Hepatic stellate cell (primary cell): ENCODE measurements around the gene MBNL1.
A peak's percentile ranks its signal among the peaks of the same experiment; 100 is the strongest.
"Not testable (repeated sequence)": the region's sequence is repeated elsewhere in the genome, so short reads cannot be mapped to it uniquely, and the experiment has no call there.

Source experiments
- DNase-seq: peaks from one replicate; pipeline ENCODE4 v3.0.0; 2011; ENCODE audit warnings: low spot score

Gene MBNL1

GRCh38 chr3:152379415-152380042 lies 110.8 kb downstream of the MBNL1 start:
- DNase-seq, result no peak

DNA sequence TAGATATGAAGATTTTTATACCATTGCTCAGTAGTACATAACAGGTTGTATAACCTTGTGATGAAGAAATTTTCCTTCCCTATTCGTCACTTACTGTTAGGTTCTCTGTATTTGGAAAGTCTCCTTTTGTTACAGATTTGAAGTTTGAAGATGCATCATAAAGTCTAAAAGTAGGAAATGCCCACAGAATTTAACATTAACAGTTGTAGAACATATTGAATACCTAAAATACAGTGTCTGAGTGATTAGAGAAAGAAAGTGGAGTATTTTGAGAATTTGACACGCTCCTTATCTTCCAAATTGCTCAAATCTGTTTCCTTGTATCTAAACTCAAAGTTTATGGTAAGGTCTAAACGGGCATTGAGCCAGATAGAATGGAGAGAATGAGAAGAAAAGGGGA lies 111.3 kb downstream of the MBNL1 start:
- DNase-seq, result no peak

DNA sequence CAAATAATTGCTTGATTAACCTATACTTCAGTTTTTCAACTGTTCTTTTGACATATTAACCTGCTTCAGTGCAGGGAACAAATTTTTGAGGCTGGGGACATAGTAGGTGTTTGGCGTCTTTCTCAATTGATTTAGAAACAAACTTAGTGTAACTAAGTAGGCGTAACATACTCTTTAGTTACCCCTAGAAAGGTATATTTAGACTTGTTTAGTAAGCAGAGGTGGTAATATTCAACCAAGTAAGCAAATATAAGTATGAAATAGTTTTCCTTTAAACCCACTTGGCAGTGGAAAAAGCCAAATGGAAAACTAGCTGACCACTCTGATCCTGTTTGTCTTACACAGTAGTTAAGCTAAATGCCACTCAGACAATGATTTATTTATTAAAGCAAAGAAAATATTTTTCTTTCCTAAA lies 113.2 kb downstream of the MBNL1 start:
- no peak for DNase-seq

- no peak for DNase-seq
Observed at GRCh38 chr3:152382312-152383135, 113.8 kb downstream of the MBNL1 start.

DNA sequence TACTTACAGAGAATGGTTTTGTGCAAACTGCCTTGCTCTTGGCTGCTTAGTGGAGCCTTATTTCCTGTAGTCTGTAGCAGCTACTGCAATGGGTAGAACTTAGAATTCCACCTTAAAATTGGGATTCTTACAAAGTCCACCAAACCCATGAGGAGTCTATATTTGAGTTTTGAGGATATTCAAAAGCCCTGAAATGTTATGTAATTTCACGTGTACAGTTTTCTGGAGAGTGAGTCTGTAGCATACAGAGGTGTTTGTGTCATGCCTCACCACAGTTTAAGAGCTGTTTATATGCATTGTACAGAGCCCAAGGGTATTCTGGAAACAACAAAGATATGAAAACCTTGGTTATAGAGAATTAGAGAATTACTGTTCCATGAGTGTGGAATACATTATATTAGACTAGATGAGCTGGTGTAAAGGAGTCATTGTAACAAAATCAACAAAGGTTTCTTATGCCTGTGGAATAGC lies 114.4 kb downstream of the MBNL1 start:
- no peak for DNase-seq

DNA sequence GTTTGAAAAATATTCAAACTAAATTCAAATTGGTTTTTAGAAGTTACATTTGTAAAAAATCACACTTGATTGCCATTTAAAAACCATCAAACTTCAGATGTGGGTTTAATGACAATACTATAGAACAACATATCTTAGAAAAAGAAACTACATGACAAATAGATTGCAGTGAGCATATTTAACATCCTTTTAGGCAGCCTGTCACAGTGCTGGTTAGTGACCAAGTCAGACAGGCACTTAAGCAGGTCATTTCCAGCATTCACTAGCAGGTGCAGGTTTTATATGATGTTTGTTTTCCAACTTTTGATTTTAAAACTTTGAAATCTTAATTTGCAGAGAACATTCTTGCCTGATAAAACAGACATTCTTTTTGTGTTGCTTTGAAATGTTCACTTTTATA lies 115.7 kb downstream of the MBNL1 start:
- DNase-seq, result no peak

DNA sequence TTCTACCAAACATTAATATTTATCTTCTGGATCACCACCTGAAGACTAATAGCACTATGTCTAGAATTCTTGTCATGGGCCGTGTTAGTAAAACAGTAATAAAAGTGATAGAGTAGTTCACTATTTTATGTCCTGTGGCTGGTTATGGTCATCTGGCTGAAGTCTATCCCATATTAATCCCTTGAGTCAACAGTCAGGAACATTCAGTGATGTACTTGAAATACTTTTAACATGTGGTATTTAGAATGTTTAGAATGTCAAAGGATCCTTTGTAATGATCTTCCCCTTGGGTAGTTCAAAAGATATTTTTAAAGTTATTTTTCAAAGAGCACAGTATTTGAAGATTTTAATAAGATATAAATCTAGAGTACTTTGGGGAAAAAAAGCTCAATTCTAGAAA lies 117.0 kb downstream of the MBNL1 start:
- peak; percentile 11 for DNase-seq

DNA sequence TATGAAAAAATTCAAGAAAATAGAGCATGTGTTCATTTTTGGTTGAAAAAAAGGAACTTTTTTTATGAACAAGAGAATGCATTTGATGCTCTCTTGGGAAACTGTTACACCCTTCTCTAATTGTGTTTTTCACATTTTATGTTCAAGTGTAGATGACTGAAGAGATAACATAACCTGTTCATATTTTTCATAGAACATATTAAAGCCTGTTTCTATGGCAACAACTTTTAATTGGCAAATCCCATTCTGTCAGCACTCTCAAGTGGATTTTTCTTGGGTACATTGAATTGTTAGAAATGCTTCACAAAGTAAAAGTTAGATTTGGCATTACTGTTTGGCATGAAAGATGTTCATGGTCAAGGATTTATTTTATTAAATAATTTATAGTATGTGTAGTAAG lies 117.5 kb downstream of the MBNL1 start:
- no peak for DNase-seq

- DNase-seq, result no peak
Observed at GRCh38 chr3:152388631-152389030, 119.9 kb downstream of the MBNL1 start.

DNA sequence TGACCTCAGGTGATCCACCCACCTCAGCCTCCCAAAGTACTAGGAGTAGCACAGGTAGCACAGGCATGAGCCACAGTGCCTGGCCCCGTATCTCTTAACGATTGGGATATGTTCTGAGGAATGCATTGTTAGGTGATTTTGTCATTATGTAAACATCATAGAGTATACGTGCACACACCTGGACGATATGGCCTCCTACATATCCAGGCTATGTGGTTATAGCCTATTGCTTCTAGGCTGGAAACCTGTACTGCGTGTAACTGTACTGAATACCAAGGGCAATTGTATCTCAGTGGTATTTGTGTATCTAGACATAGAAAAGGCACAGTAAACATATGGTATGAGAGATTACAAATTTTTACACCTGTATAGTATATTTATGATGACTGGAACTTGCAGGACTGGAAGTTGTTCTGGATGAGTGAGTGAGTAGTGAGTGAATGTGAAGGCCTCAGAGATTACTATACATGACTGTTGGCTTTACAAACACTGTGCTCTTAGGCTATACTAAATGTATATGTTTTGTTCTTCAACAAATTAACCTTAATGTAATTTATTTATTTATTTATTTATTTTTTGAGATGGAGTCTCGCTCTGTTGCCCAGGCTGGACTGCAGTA lies 120.7 kb downstream of the MBNL1 start:
- DNase-seq, result no peak

GRCh38 chr3:152390647-152391046 lies 121.9 kb downstream of the MBNL1 start:
- DNase-seq, result no peak

- DNase-seq, result no peak
Observed at GRCh38 chr3:152391671-152392070, 122.9 kb downstream of the MBNL1 start.

DNA sequence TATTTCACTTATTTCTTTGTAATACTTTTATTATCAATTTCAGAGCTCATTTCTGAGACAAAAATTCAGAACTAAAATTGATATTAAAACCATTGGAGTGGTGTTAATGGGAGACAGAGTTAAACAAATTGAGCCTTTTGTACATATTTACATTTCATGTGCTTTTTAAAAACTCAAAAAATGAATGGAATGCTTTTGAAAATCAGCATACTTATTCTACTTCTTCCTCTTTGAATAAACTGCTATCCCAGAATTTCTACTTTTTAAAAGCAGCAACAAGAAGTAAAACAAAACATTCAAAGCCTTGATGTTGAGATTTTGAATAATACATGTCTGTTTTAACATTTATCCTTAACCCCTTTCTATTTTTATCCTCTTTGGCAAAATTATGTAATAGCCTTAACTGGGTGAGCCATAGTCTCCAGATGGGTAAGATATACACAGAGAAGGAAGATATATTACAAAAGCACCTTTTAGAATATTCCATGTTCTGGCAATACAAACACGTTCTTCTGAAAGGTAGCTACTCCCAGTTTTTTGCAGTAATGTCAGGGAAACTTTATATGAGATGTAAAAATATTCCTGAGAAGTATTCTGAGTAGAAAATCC lies 123.6 kb downstream of the MBNL1 start:
- no peak for DNase-seq

GRCh38 chr3:152394246-152394645 lies 125.5 kb downstream of the MBNL1 start:
- DNase-seq, result no peak

DNA sequence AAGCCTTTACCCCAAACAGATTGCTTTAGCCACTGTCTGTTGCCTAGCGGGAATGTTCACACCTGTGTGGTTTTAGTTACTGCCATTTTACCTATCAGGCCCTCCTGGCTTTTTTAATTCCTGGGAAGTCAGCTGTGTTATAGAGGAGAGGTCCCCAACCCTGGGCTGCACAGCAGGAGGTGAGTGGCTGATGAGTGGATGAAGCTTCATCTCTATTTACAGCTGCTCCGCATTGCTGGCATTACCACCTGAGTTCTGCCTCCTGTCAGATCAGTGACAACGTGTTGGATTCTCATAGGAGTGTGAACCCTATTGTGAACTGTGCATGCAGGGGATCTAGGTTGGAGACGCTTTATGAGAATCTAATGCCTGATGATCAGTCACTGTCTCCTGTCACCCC lies 127.0 kb downstream of the MBNL1 start:
- no peak for DNase-seq

GRCh38 chr3:152396867-152397266 lies 128.1 kb downstream of the MBNL1 start:
- DNase-seq, result no peak

DNA sequence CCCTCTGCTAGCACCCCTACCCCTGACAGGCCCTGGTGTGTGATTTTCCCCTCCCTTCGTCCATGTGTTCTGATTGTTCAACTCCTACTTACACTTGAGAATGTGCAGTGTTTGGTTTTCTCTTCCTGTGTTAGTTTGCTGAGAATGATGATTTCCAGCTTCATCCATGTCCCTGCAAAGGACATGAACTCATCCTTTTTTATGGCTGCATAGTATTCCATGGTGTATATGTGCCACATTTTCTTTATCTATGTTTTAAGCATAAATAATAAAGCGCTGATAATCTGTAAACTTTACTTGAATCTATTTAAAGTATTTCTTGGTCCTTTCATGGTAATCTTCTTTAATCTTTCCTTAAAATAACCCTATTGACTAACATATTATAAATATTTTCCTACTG lies 128.6 kb downstream of the MBNL1 start:
- not testable (repeated sequence) for DNase-seq

DNA sequence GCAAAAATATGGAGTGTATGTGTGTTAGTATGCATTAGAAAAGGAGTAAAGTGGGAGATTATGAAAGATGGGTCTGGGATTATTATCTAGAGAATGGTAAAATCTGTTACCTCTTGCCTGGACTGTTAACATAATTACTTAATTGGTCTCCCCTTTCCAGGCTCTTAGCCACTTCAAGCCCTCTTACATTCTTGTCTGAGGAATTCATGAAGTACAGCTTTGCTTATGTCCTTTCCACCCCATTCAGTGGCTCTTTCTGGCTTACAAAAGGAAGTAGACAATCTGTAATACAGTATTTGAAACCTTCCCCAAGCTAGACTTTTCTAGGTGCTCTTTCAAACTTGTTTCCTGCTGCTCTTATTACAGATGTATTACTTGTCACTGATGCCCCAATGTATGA lies 129.8 kb downstream of the MBNL1 start:
- DNase-seq, result no peak

DNA sequence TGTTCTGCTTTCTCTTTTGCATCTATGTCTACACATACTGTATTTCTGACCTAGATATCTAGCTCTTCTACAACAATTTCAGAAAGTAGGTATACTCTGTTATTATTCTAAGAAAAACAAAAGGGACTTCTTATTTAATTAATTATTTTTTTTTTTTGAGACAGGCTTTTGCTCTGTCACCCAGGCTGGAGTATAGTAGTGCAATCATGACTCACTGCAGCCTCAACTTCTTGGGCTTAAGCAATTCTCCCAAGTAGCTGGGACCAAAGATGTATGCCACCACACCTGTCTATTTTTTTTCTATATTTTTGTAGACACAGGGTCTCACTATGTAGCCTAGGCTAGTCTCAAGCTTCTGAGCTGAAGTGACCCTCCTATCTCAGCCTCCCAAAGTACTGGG lies 130.6 kb downstream of the MBNL1 start:
- DNase-seq, result no peak

- DNase-seq, result peak; percentile 38
Observed at GRCh38 chr3:152400887-152401286, 132.2 kb downstream of the MBNL1 start.

DNA sequence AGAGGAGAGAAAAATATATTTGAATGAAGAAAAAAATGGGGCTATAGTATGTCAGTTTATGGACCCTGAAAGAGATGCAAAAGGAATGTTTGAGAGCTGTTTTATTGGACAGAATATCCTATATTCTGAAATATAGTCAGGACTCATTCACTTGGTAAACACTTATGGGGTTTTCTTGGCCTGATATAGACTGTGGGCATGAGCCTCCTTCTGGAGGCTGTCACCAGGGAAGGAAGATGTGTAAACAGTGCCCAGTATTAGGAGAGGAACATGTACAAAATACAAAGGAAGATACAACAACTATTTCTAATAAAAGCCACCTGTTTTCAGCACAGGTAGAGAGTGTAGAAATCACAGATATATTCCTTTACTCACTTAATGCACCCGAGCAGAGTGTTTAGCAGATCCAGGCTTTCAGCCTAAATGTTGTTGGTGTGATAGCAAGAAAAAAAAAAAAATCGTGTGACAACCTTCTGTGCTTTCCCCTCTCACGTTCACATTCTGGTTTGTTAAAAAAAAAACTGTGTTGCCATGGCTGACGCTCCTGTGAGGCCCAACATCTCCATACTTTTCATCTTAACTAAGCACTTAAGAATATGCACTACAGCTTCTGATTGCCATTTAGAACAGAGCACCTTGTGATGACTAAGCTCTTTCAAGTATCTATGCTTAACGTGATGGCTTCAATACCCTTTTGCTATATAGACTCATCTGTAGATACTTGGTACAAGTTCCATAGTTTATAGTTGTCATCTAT lies 134.1 kb downstream of the MBNL1 start:
- DNase-seq, result no peak

- DNase-seq, result no peak
Observed at GRCh38 chr3:152403632-152404066, 134.9 kb downstream of the MBNL1 start.
